ENCODE measurements around the gene SETD2.
"Not testable (repeated sequence)": the region's sequence is repeated elsewhere in the genome, so short reads cannot be mapped to it uniquely, and the experiment has no call there.

SETD2 gene

GRCh38 chr3:47073685-47074084, 90.2 kb downstream of the SETD2 start (continued):
- TF ChIP-seq POU6F1 (CRISPR knock-in tag; IDR thresholded peaks at IDR 0.05; ENCODE audit: borderline replicate concordance, low read depth): no peak
- no peak for TF ChIP-seq SNAI2 (CRISPR knock-in tag; IDR thresholded peaks at IDR 0.05)
- no peak for TF ChIP-seq CSDC2 (CRISPR knock-in tag; IDR thresholded peaks at IDR 0.05)

GRCh38 chr3:47070770-47071169, 93.1 kb downstream of the SETD2 start:
- no peak for ATAC-seq
- no peak for TF ChIP-seq SNAI2 (CRISPR knock-in tag; IDR thresholded peaks at IDR 0.05)
- TF ChIP-seq, protein P1, sequence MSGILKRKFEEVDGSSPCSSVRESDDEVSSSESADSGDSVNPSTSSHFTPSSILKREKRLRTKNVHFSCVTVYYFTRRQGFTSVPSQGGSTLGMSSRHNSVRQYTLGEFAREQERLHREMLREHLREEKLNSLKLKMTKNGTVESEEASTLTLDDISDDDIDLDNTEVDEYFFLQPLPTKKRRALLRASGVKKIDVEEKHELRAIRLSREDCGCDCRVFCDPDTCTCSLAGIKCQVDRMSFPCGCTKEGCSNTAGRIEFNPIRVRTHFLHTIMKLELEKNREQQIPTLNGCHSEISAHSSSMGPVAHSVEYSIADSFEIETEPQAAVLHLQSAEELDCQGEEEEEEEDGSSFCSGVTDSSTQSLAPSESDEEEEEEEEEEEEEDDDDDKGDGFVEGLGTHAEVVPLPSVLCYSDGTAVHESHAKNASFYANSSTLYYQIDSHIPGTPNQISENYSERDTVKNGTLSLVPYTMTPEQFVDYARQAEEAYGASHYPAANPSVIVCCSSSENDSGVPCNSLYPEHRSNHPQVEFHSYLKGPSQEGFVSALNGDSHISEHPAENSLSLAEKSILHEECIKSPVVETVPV (CRISPR knock-in tag; IDR thresholded peaks at IDR 0.05): no peak

DNA sequence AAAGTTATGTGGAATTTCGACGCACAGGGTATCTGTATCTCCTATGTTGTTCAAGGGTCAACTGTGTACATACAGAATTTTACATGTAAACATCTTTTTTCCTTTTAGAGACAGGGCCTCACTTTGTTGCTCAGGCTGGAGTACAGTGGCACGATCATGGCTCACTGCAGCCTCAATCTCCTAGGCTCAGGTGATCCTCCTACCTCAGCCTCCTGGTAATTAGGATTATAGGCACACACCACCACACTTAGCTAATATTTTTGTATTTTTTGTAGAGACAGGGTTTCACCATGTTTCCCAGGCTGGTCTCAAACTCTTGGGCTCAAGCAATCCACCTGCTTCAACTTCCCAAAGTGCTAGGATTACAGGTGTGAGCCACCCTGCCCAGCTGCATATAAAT, 97.7 kb downstream of the SETD2 start:
- ATAC-seq: not testable (repeated sequence)

GRCh38 chr3:47065681-47066080, 98.2 kb downstream of the SETD2 start:
- TF ChIP-seq PPARA (CRISPR knock-in tag; IDR thresholded peaks at IDR 0.05; ENCODE audit: borderline replicate concordance): no peak
- no peak for TF ChIP-seq CSDC2 (CRISPR knock-in tag; IDR thresholded peaks at IDR 0.05)
- TF ChIP-seq, protein P1 (CRISPR knock-in tag; IDR thresholded peaks at IDR 0.05): no peak
- no peak for TF ChIP-seq ZNF70 (CRISPR knock-in tag; IDR thresholded peaks at IDR 0.05)
- TF ChIP-seq TCF4 (CRISPR knock-in tag; IDR thresholded peaks at IDR 0.05; ENCODE audit: borderline replicate concordance): no peak
- no peak for TF ChIP-seq ZFP30 (CRISPR knock-in tag; IDR thresholded peaks at IDR 0.05)
- TF ChIP-seq GLIS3 (CRISPR knock-in tag; IDR thresholded peaks at IDR 0.05): no peak
- TF ChIP-seq ZC3H10 (CRISPR knock-in tag; IDR thresholded peaks at IDR 0.05): no peak
- no peak for TF ChIP-seq OSR1 (CRISPR knock-in tag; IDR thresholded peaks at IDR 0.05)
- TF ChIP-seq SNAI2 (CRISPR knock-in tag; IDR thresholded peaks at IDR 0.05): no peak
- no peak for ATAC-seq

GRCh38 chr3:47065058-47065457, 98.9 kb downstream of the SETD2 start:
- no peak for TF ChIP-seq ARNTL (CRISPR knock-in tag; IDR thresholded peaks at IDR 0.05; ENCODE audit: borderline replicate concordance, low read depth)
- TF ChIP-seq ZNF565 (CRISPR knock-in tag; conservative IDR thresholded peaks at IDR 0.05; ENCODE audit: low read depth): no peak
- no peak for TF ChIP-seq BACH2 (CRISPR knock-in tag; IDR thresholded peaks at IDR 0.05; ENCODE audit: borderline replicate concordance)
- TF ChIP-seq, protein P1 (CRISPR knock-in tag; IDR thresholded peaks at IDR 0.05): no peak

GRCh38 chr3:47057212-47057671, 106.7 kb downstream of the SETD2 start:
- TF ChIP-seq TOX (CRISPR knock-in tag; IDR thresholded peaks at IDR 0.05; ENCODE audit: borderline replicate concordance) (no peak), RARB (CRISPR knock-in tag; IDR thresholded peaks at IDR 0.05) (no peak)
- no peak for ATAC-seq

More at GRCh38 chr3:47065058-47065457, 98.9 kb downstream of the SETD2 start:
- ATAC-seq: no peak

DNA sequence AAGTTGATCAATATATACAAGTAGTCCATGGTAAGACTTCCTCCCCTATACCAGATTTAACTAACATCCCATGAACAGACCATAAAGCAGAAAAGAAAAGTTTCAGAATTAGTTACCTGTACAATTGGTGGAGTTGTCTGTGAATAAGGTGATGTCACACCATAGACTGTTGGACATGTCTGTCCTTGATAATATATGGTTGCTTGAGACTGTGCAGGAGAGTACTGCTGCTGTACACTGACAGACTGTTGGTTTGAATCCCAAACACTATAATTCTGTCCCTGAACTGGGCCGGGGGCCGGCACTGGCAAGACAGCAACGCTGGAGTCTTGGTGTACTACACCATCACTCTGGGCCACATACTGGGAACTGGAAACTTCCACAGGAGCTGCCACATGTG, 107.2 kb downstream of the SETD2 start:
- no peak for TF ChIP-seq PATZ1 (CRISPR knock-in tag; IDR thresholded peaks at IDR 0.05; ENCODE audit: borderline replicate concordance)
- no peak for TF ChIP-seq ZFP30 (CRISPR knock-in tag; IDR thresholded peaks at IDR 0.05)
- no peak for ATAC-seq
